Measurements from ENCODE around the gene KDM2B. TPM values are rescaled to one million over a fixed set of nuclear protein-coding genes. Genes with fewer than 3 reads are reported as not detected.
A peak's percentile ranks its signal among the peaks of the same experiment; 100 is the strongest.

The KDM2B gene
- total and polyA plus RNA-seq, 4 experiments from 2014 or later, result 7.7 to 101 (median 59.6) TPM

DNA sequence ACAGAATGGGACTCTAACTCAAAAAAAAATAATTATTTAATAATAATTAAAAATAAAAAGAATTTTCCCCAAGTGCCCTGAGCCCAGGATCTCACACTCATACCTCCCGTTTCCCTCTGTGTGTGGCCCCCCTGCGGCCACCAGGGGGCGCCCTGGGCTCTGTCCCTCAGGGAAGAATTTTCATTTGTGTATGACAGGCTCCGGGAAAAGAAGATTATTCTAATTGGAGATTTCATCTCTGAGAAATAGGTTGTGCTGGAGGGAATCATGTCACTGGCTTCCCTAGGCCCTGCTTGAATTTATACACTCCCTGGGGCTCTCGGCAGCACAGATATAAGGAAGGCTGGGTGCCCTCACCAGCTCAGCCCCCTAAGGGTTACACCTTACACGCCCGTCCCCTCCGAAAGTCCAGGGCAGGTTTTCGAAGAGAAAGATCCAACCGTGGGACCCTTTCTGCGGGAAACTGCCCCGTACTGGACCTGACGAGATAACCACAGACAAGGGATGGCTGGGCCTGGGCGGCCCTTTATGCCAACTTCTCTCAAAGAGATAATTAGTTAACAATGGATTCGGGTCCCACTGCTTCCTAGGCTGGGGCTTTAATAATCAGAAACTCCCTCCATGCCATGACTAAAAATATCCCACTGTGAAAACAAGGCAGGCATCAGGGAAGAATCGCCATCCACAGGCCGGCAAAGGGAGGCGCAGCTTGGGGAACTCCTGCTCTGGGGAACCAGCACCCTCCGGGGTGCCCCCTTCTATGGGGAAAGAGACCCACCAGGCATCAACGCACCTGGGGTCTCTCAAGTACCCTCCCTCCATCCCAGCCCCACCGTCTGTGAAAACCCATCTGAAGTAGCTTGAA, 80.7 kb downstream of the KDM2B start:
- H3K36me3 ChIP-seq (ENCODE audit: insufficient read depth, low read length), result no peaks in the 10 kb centered on the region
- Mint-ChIP-seq H3K36me3 (peaks cover 8 to 23% of the 10 kb centered on the region in 2 donors), H3K4me1 (peaks cover 8 to 21% (median 15%) of the 10 kb centered on the region in 4 donors), H3K27ac (peak overlapping the region in 3 of 7 donors; percentile 17 to 74 (median 63)), H3K9me3 (no peaks in the 10 kb centered on the region), H3K4me3 (peak overlapping the region in 1 of 8 donors; percentile 11), H3K27me3 (no peaks in the 10 kb centered on the region)
- ChIA-PET POLR2A (ENCODE audit: partially characterized antibody) (interaction anchor here (0.7 to 2.0 kb wide), 4 partner anchors 37 to 170 kb away, joined by 3 to 11 read pairs (median 4); partner anchors contain the start of genes MORN3 and ORAI1), CTCF (ENCODE audit: partially characterized antibody) (interaction anchor here (0.5 to 7.2 kb wide), 23 partner anchors 8 to 969 kb away, joined by 3 to 54 read pairs (median 5); partner anchors contain the start of gene MORN3)
- peaks cover 17% of the 10 kb centered on the region for H3K4me1 ChIP-seq (ENCODE audit: insufficient read depth, low read length)
- H3K27ac ChIP-seq (ENCODE audit: low read depth, low read length), result no peak overlapping the region
- no peaks in the 10 kb centered on the region for H3K9me3 ChIP-seq (ENCODE audit: control insufficient read depth in 1 of 2, low read length in 2 of 2)
- no peak overlapping the region for H3K4me3 ChIP-seq (ENCODE audit: low read length in 2 of 2)
- peak; percentile 62 to 72 (median 71) for DNase-seq
- intact Hi-C loops (cut with micrococcal nuclease), result loop anchor here (1.0 to 2.0 kb wide), 4 partner anchors 37 to 273 kb away; no protein-coding TSS in a partner anchor
- H3K27me3 ChIP-seq (ENCODE audit: insufficient read depth, low read length), result no peaks in the 10 kb centered on the region

GRCh38 chr12:121495746-121496145, 85.1 kb downstream of the KDM2B start:
- intact Hi-C loops (cut with micrococcal nuclease), result no loop called here
- Mint-ChIP-seq H3K27ac (peak overlapping the region in 3 of 7 donors; percentile 31 to 86 (median 72)), H3K4me1 (peaks cover 12 to 27% (median 18%) of the 10 kb centered on the region in 4 donors)

GRCh38 chr12:121494093-121494787, 86.6 kb downstream of the KDM2B start:
- POLR2A ChIA-PET (ENCODE audit: partially characterized antibody), result interaction anchor here (0.6 to 0.9 kb wide), 2 partner anchors 16 to 26 kb away, joined by 3 read pairs; no protein-coding TSS in a partner anchor
- no peaks in the 10 kb centered on the region for H3K9me3 ChIP-seq (ENCODE audit: control insufficient read depth in 1 of 2, low read length in 2 of 2)
- no peaks in the 10 kb centered on the region for H3K27me3 Mint-ChIP-seq
- H3K4me1 Mint-ChIP-seq, result peaks cover 10 to 20% (median 15%) of the 10 kb centered on the region in 4 donors
- peak; percentile 44 to 59 (median 56) for DNase-seq
- no peak overlapping the region for H3K4me3 Mint-ChIP-seq
- CTCF ChIA-PET (ENCODE audit: partially characterized antibody), result interaction anchor here (0.6 to 2.6 kb wide), 19 partner anchors 10 to 443 kb away, joined by 3 to 24 read pairs (median 4); partner anchors contain the start of gene MORN3
- peaks cover 12% of the 10 kb centered on the region for H3K4me1 ChIP-seq (ENCODE audit: insufficient read depth, low read length)
- no peaks in the 10 kb centered on the region for H3K27me3 ChIP-seq (ENCODE audit: insufficient read depth, low read length)
- no peak overlapping the region for H3K4me3 ChIP-seq (ENCODE audit: low read length in 2 of 2)
- peak overlapping the region in 4 of 7 donors; percentile 41 to 93 (median 56) for H3K27ac Mint-ChIP-seq
- no peak overlapping the region for H3K27ac ChIP-seq (ENCODE audit: low read depth, low read length)
- peaks cover 13% of the 10 kb centered on the region for H3K36me3 ChIP-seq (ENCODE audit: insufficient read depth, low read length)
- peaks cover 16 to 25% of the 10 kb centered on the region in 2 donors for H3K36me3 Mint-ChIP-seq
- intact Hi-C loops (cut with micrococcal nuclease), result loop anchor here (1.0 kb wide), 1 partner anchor 188 kb away; no protein-coding TSS in a partner anchor
- H3K9me3 Mint-ChIP-seq, result no peaks in the 10 kb centered on the region

More at GRCh38 chr12:121495746-121496145, 85.1 kb downstream of the KDM2B start:
- POLR2A ChIA-PET (ENCODE audit: partially characterized antibody), result no interaction called here
- CTCF ChIA-PET (ENCODE audit: partially characterized antibody), result interaction anchor here (0.6 to 2.6 kb wide), 15 partner anchors 8 to 798 kb away, joined by 3 to 24 read pairs (median 4); partner anchors contain the start of gene MORN3
- Histone ChIP-seq H3K27me3 (ENCODE audit: insufficient read depth, low read length) (no peaks in the 10 kb centered on the region), H3K36me3 (ENCODE audit: insufficient read depth, low read length) (peaks cover 8% of the 10 kb centered on the region), H3K27ac (ENCODE audit: low read depth, low read length) (no peak overlapping the region), H3K9me3 (ENCODE audit: control insufficient read depth in 1 of 2, low read length in 2 of 2) (no peaks in the 10 kb centered on the region), H3K4me1 (ENCODE audit: insufficient read depth, low read length) (peaks cover 17% of the 10 kb centered on the region), H3K4me3 (ENCODE audit: low read length in 2 of 2) (no peak overlapping the region)
- no peak overlapping the region for H3K4me3 Mint-ChIP-seq
- H3K9me3 Mint-ChIP-seq, result no peaks in the 10 kb centered on the region
- peaks cover 16 to 23% of the 10 kb centered on the region in 2 donors for H3K36me3 Mint-ChIP-seq
- no peaks in the 10 kb centered on the region for H3K27me3 Mint-ChIP-seq
- no peak for DNase-seq

GRCh38 chr12:121490401-121491281, 90.2 kb downstream of the KDM2B start:
- no peak overlapping the region for H3K4me3 Mint-ChIP-seq
- Histone ChIP-seq H3K4me3 (ENCODE audit: low read length in 2 of 2) (no peak overlapping the region), H3K27ac (ENCODE audit: low read depth, low read length) (no peak overlapping the region), H3K9me3 (ENCODE audit: control insufficient read depth in 1 of 2, low read length in 2 of 2) (no peaks in the 10 kb centered on the region), H3K27me3 (ENCODE audit: insufficient read depth, low read length) (no peaks in the 10 kb centered on the region), H3K36me3 (ENCODE audit: insufficient read depth, low read length) (peaks cover 13% of the 10 kb centered on the region), H3K4me1 (ENCODE audit: insufficient read depth, low read length) (no peaks in the 10 kb centered on the region)
- no peaks in the 10 kb centered on the region for H3K9me3 Mint-ChIP-seq
- peaks cover 4 to 23% (median 9%) of the 10 kb centered on the region in 4 donors for H3K4me1 Mint-ChIP-seq
- no peaks in the 10 kb centered on the region for H3K27me3 Mint-ChIP-seq
- CTCF ChIA-PET (ENCODE audit: partially characterized antibody), result interaction anchor here (5.1 to 6.2 kb wide), 2 partner anchors 11 to 12 kb away, joined by 23 to 35 read pairs; no protein-coding TSS in a partner anchor
- no peak overlapping the region for H3K27ac Mint-ChIP-seq
- POLR2A ChIA-PET (ENCODE audit: partially characterized antibody), result interaction anchor here (0.5 kb wide), 1 partner anchor 141 kb away, joined by 3 read pairs; no protein-coding TSS in a partner anchor
- intact Hi-C loops (cut with micrococcal nuclease), result no loop called here
- DNase-seq, result no peak
- H3K36me3 Mint-ChIP-seq, result peaks cover 11 to 16% of the 10 kb centered on the region in 2 donors

DNA sequence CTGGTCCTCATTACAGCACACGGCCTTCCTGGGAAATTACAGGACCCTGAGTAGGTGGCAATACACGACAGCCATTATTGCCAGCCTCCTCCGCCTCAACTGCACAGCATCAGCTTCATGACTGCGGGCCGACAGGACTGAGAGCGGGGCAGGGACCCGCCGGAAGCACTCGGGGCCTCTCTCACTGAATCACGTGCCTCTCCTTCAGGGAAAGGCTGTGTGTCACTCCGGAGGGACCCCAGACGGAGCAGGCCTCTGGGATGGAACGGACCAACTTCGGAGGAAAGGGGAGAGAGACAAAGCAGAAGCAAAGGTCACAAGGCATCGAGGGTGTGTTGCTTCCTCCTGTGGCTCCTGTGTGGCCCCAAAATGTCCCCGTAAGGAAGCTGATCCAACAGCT, 90.9 kb downstream of the KDM2B start:
- H3K36me3 ChIP-seq (ENCODE audit: insufficient read depth, low read length), result peaks cover 13% of the 10 kb centered on the region
- POLR2A ChIA-PET (ENCODE audit: partially characterized antibody), result no interaction called here
- no peak for DNase-seq
- H3K9me3 ChIP-seq (ENCODE audit: control insufficient read depth in 1 of 2, low read length in 2 of 2), result no peaks in the 10 kb centered on the region
- H3K4me1 Mint-ChIP-seq, result peaks cover 4 to 23% (median 9%) of the 10 kb centered on the region in 4 donors
- CTCF ChIA-PET (ENCODE audit: partially characterized antibody), result interaction anchor here (5.1 to 6.2 kb wide), 2 partner anchors 11 kb away, joined by 23 to 35 read pairs; no protein-coding TSS in a partner anchor
- H3K36me3 Mint-ChIP-seq, result peaks cover 8 to 16% of the 10 kb centered on the region in 2 donors
- no peak overlapping the region for H3K4me3 Mint-ChIP-seq
- intact Hi-C loops (cut with micrococcal nuclease), result no loop called here
- H3K4me3 ChIP-seq (ENCODE audit: low read length in 2 of 2), result no peak overlapping the region
- H3K27me3 Mint-ChIP-seq, result no peaks in the 10 kb centered on the region
- no peak overlapping the region for H3K27ac ChIP-seq (ENCODE audit: low read depth, low read length)
- H3K4me1 ChIP-seq (ENCODE audit: insufficient read depth, low read length), result no peaks in the 10 kb centered on the region
- H3K9me3 Mint-ChIP-seq, result no peaks in the 10 kb centered on the region
- H3K27me3 ChIP-seq (ENCODE audit: insufficient read depth, low read length), result no peaks in the 10 kb centered on the region
- no peak overlapping the region for H3K27ac Mint-ChIP-seq

- Mint-ChIP-seq H3K4me1 (peaks cover 0 to 22% (median 2%) of the 10 kb centered on the region in 4 donors), H3K27me3 (no peaks in the 10 kb centered on the region), H3K4me3 (no peak overlapping the region), H3K36me3 (peaks cover 4 to 16% of the 10 kb centered on the region in 2 donors), H3K27ac (peak overlapping the region in 3 of 7 donors; percentile 68 to 84 (median 79)), H3K9me3 (no peaks in the 10 kb centered on the region)
- DNase-seq, result no peak
- ChIA-PET POLR2A (ENCODE audit: partially characterized antibody) (no interaction called here), CTCF (ENCODE audit: partially characterized antibody) (no interaction called here)
- Histone ChIP-seq H3K36me3 (ENCODE audit: insufficient read depth, low read length) (peaks cover 4% of the 10 kb centered on the region), H3K27me3 (ENCODE audit: insufficient read depth, low read length) (no peaks in the 10 kb centered on the region), H3K4me3 (ENCODE audit: low read length in 2 of 2) (no peak overlapping the region), H3K9me3 (ENCODE audit: control insufficient read depth in 1 of 2, low read length in 2 of 2) (no peaks in the 10 kb centered on the region), H3K27ac (ENCODE audit: low read depth, low read length) (no peak overlapping the region), H3K4me1 (ENCODE audit: insufficient read depth, low read length) (no peaks in the 10 kb centered on the region)
- intact Hi-C loops (cut with micrococcal nuclease), result no loop called here
These were observed 95.9 kb downstream of the KDM2B start for GRCh38 chr12:121484967-121485366.
